ENCODE measurements around the gene FHIT.

DNA sequence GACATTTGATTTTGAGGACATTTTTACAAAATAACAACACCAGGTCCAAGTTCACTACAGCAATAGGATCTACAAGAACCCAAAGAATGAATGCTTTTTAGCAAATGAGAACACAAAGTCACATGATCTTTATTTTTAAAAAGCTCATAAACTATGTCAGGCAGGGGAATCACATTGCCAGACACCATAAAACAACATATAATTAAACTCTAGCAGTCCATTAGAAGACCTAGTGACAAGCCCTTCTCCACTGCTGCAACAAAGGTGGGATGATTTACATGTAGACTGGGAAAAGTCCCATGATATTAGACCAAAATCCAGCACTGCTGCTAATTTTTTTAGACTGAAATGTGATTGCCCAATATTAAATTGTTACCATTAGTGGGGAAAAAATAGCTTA lies 92.6 kb downstream of the FHIT start:
- TF ChIP-seq, protein P1, sequence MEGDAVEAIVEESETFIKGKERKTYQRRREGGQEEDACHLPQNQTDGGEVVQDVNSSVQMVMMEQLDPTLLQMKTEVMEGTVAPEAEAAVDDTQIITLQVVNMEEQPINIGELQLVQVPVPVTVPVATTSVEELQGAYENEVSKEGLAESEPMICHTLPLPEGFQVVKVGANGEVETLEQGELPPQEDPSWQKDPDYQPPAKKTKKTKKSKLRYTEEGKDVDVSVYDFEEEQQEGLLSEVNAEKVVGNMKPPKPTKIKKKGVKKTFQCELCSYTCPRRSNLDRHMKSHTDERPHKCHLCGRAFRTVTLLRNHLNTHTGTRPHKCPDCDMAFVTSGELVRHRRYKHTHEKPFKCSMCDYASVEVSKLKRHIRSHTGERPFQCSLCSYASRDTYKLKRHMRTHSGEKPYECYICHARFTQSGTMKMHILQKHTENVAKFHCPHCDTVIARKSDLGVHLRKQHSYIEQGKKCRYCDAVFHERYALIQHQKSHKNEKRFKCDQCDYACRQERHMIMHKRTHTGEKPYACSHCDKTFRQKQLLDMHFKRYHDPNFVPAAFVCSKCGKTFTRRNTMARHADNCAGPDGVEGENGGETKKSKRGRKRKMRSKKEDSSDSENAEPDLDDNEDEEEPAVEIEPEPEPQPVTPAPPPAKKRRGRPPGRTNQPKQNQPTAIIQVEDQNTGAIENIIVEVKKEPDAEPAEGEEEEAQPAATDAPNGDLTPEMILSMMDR (IDR thresholded peaks at IDR 0.05), result no peak
- TF ChIP-seq POLR2A (IDR thresholded peaks at IDR 0.05), result no peak
